ENCODE results near the gene ABCA2. TPM values are rescaled to one million over a fixed set of nuclear protein-coding genes. Genes with fewer than 3 reads are reported as not detected.

ABCA2 gene
- total RNA-seq, 1 donor from 2014 or later, result 62.4 TPM

DNA sequence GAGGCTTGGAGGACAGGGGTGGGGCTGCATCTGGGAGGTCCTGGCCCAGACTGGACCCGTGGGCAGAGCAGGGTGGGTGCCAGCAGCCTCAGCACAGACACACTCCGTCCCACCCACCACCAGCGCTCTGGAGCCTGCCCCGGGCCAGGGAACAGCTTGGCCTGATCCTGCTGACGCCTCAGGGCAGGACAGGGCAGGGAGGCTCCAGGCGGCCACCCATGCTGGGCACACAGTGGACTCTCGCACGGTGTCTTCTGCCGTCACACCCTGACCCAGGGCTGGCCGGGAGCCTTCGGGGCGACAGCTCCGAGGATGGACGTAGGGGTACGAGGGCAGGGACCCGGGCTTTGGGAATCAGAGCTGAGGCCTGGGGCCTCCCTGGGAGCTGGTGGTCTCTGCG, 58.9 kb downstream of the ABCA2 start:
- DNase-seq (ENCODE audit: low spot score), result no peak
- Mint-ChIP-seq H3K4me3 (ENCODE audit: unreplicated experiment) (no peak overlapping the region), H3K36me3 (ENCODE audit: low read depth) (no peaks in the 10 kb centered on the region), H3K9me3 (ENCODE audit: low read depth) (no peaks in the 10 kb centered on the region), H3K27me3 (ENCODE audit: low read depth) (peaks cover 3% of the 10 kb centered on the region), H3K4me1 (ENCODE audit: low read depth) (peaks cover 4% of the 10 kb centered on the region), H3K27ac (ENCODE audit: unreplicated experiment) (no peak overlapping the region)
- TF ChIP-seq, protein P1, sequence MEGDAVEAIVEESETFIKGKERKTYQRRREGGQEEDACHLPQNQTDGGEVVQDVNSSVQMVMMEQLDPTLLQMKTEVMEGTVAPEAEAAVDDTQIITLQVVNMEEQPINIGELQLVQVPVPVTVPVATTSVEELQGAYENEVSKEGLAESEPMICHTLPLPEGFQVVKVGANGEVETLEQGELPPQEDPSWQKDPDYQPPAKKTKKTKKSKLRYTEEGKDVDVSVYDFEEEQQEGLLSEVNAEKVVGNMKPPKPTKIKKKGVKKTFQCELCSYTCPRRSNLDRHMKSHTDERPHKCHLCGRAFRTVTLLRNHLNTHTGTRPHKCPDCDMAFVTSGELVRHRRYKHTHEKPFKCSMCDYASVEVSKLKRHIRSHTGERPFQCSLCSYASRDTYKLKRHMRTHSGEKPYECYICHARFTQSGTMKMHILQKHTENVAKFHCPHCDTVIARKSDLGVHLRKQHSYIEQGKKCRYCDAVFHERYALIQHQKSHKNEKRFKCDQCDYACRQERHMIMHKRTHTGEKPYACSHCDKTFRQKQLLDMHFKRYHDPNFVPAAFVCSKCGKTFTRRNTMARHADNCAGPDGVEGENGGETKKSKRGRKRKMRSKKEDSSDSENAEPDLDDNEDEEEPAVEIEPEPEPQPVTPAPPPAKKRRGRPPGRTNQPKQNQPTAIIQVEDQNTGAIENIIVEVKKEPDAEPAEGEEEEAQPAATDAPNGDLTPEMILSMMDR (IDR thresholded peaks at IDR 0.05), result no peak

DNA sequence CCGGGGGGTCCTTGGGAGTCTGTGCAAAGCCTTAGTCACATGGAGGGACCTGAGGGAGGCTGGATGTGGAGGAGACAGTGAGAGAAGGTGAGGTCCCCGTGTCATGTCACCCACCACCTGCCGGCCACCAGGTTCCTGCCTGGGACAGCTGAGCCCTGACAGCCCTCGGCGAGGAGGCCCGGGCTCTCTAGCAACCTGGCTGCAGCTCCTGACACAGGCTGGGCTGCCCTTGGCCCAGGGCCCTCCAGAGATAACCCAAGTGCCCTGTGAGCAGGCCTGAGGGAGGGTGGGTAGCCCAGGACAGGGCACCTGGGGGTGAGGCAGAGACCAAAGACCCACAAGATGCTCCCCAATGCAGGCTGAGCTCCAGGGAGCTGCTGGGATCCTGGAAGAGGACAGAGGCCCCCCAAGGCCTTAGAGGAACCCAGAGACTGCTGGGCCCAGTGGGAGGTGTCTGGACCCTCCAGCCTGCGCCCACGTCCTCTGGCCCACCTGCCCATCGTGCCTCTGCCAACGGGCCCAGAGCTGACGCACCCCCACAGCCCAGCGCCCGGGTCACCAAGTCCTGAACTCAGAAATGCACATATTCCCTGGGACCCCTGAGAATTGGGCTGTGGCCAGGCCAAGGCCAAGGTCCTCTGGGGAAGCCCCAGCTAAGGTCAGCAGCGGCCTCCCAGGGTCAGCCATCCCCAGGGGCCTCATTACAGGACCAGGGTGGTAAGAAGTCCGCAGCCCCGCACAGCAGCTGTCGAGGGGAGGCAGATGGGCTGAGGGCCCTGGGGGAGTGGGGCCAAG, 59.5 kb downstream of the ABCA2 start:
- no peak overlapping the region for H3K27ac Mint-ChIP-seq (ENCODE audit: unreplicated experiment)
- peaks cover 4% of the 10 kb centered on the region for H3K4me1 Mint-ChIP-seq (ENCODE audit: low read depth)
- H3K9me3 Mint-ChIP-seq (ENCODE audit: low read depth), result no peaks in the 10 kb centered on the region
- TF ChIP-seq, protein P1 (IDR thresholded peaks at IDR 0.05), result no peak
- peaks cover 3% of the 10 kb centered on the region for H3K27me3 Mint-ChIP-seq (ENCODE audit: low read depth)
- no peaks in the 10 kb centered on the region for H3K36me3 Mint-ChIP-seq (ENCODE audit: low read depth)
- DNase-seq (ENCODE audit: low spot score), result no peak
- H3K4me3 Mint-ChIP-seq (ENCODE audit: unreplicated experiment), result no peak overlapping the region

- Mint-ChIP-seq H3K36me3 (ENCODE audit: low read depth) (no peaks in the 10 kb centered on the region), H3K4me1 (ENCODE audit: low read depth) (peaks cover 4% of the 10 kb centered on the region), H3K4me3 (ENCODE audit: unreplicated experiment) (no peak overlapping the region), H3K27ac (ENCODE audit: unreplicated experiment) (no peak overlapping the region), H3K27me3 (ENCODE audit: low read depth) (peaks cover 3% of the 10 kb centered on the region), H3K9me3 (ENCODE audit: low read depth) (no peaks in the 10 kb centered on the region)
- TF ChIP-seq, protein P1 (IDR thresholded peaks at IDR 0.05), result no peak
- no peak for DNase-seq (ENCODE audit: low spot score)
Observed at GRCh38 chr9:136965771-136966484, 62.1 kb downstream of the ABCA2 start.

- Mint-ChIP-seq H3K9me3 (ENCODE audit: low read depth) (no peaks in the 10 kb centered on the region), H3K36me3 (ENCODE audit: low read depth) (no peaks in the 10 kb centered on the region), H3K4me1 (ENCODE audit: low read depth) (peaks cover 4% of the 10 kb centered on the region), H3K27ac (ENCODE audit: unreplicated experiment) (no peak overlapping the region), H3K27me3 (ENCODE audit: low read depth) (peaks cover 3% of the 10 kb centered on the region), H3K4me3 (ENCODE audit: unreplicated experiment) (no peak overlapping the region)
- TF ChIP-seq, protein P1 (IDR thresholded peaks at IDR 0.05), result no peak
- DNase-seq (ENCODE audit: low spot score), result no peak
Observed at GRCh38 chr9:136964833-136965422, 63.1 kb downstream of the ABCA2 start.

DNA sequence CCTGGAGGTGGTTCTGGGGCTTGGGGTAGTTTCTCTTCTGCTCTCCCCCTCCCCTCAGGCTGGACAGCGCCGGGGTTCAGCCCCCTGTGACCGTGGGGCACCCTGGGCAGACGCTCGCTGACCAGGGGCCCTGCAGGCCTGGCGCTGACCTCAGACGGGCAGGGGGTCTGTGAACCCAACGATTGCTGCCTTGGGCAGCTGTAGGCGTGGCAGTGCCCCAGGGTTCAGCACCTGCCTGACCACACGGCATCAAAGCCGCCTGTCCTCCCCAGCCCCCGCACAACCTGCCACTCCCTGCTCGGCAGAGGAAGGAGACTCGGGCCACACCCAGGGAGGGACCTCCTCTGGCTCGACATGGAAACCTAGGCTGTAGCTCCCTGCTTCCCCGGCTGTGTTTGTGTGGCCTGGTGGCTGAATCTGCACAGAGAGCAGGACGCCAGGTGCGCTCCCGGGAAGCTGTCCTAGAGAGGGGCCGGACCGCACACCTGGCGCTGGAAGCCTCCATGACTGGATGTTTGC, 63.8 kb downstream of the ABCA2 start:
- Mint-ChIP-seq H3K4me3 (ENCODE audit: unreplicated experiment) (no peak overlapping the region), H3K27ac (ENCODE audit: unreplicated experiment) (no peak overlapping the region), H3K9me3 (ENCODE audit: low read depth) (no peaks in the 10 kb centered on the region), H3K27me3 (ENCODE audit: low read depth) (peaks cover 3% of the 10 kb centered on the region), H3K4me1 (ENCODE audit: low read depth) (peaks cover 4% of the 10 kb centered on the region), H3K36me3 (ENCODE audit: low read depth) (no peaks in the 10 kb centered on the region)
- DNase-seq (ENCODE audit: low spot score), result no peak
- TF ChIP-seq, protein P1 (IDR thresholded peaks at IDR 0.05), result no peak

Measured in chondrocyte (in vitro differentiated cells).